Upper lobe of left lung (tissue), 4 donors: ENCODE measurements around the gene FAM53A.

Experiments used
- EP300 ChIP-seq, 4 donors: sonication (generic); formaldehyde crosslinking; IDR thresholded peaks; one replicate each; pipeline ENCODE4 v1.5.1; 2017; ENCODE audit warnings: antibody characterized with exemption in 4 of 4, control low read depth in 2 of 4
- POLR2A ChIP-seq, 4 donors: fragments of 450-650 bp; IDR thresholded peaks; one replicate each; pipeline ENCODE4 v1.5.1; 2016 to 2017; ENCODE audit warnings: antibody characterized with exemption in 4 of 4, mild to moderate bottlenecking in 2 of 4
- TF ChIP-seq, protein P1 (sequence below), 6 experiments: fragments of 450-650 bp in 4 of 6; fragments of 200-600 bp in 2 of 6; sonication (generic) in 2 of 6; IDR thresholded peaks; one replicate each; pipeline ENCODE4 v1.5.1; 2016 to 2019; ENCODE audit warnings: antibody characterized with exemption in 6 of 6

DNA sequence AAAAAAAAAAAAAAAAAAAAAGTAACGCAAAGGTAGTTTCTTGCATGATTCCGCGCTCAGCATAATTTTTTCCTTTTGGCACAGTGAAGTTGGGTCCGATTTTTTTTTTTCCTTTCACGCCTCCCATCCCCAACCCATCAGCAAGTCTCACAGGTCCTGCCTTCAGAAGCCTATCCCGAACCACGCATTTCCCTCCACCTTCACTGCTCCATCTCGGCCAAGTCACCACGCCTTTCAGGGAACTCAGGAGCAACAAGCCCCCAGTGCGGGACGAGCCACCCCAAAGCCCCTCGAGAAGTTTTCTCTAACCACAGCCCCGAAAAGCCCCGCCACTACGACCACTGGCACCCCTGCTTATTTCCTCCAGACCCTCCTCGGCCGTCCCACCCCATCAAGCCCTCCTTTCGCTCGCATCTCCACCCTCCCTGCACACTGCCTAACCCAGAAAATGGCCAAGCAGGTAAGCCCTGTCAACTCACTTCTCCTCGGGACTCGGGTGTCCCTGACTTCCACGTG lies 27.0 kb upstream of the FAM53A start:
- TF ChIP-seq EP300 (IDR thresholded peaks at IDR 0.05) (no peak), POLR2A (IDR thresholded peaks at IDR 0.05) (no peak)
- TF ChIP-seq, protein P1, sequence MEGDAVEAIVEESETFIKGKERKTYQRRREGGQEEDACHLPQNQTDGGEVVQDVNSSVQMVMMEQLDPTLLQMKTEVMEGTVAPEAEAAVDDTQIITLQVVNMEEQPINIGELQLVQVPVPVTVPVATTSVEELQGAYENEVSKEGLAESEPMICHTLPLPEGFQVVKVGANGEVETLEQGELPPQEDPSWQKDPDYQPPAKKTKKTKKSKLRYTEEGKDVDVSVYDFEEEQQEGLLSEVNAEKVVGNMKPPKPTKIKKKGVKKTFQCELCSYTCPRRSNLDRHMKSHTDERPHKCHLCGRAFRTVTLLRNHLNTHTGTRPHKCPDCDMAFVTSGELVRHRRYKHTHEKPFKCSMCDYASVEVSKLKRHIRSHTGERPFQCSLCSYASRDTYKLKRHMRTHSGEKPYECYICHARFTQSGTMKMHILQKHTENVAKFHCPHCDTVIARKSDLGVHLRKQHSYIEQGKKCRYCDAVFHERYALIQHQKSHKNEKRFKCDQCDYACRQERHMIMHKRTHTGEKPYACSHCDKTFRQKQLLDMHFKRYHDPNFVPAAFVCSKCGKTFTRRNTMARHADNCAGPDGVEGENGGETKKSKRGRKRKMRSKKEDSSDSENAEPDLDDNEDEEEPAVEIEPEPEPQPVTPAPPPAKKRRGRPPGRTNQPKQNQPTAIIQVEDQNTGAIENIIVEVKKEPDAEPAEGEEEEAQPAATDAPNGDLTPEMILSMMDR (IDR thresholded peaks at IDR 0.05), result no peak
